WTC11 (cell line): ENCODE measurements around the gene SUPT5H. TPM values are rescaled to one million over a fixed set of nuclear protein-coding genes. Genes with fewer than 3 reads are reported as not detected.

Experiments used
- ATAC-seq: fragments of 200-7000 bp; cut with Tn5 transposase; 2 replicates; pipeline ENCODE4 v1.10.0; 2021; ENCODE audit warnings: mild to moderate bottlenecking, moderate library complexity
- CTCF ChIA-PET: fragments of 300-600 bp; sonication (Branson Sonifier 250); formaldehyde crosslinking; loops from one replicate; lab custom pipeline; 2021; ENCODE audit warnings: antibody characterized with exemption; lab: Charles Lee
- POLR2A ChIA-PET: fragments of 350-600 bp; sonication (Branson Sonifier 250); formaldehyde crosslinking; loops from one replicate; lab custom pipeline; 2021; ENCODE audit warnings: antibody characterized with exemption; lab: Charles Lee
- DNase-seq: peaks from one replicate; pipeline ENCODE4 v3.0.0; 2021; ENCODE audit warnings: low spot score
- H3K27ac Mint-ChIP-seq: 2 replicates; pipeline ENCODE4 v1.8.0; 2021; ENCODE audit warnings: mixed read lengths
- H3K27me3 Mint-ChIP-seq: 2 replicates; pipeline ENCODE4 v1.8.0; 2021; ENCODE audit warnings: low read depth, mild to moderate bottlenecking, moderate library complexity, mixed read lengths
- H3K36me3 Mint-ChIP-seq: 2 replicates; pipeline ENCODE4 v1.8.0; 2021; ENCODE audit warnings: mixed read lengths
- H3K4me1 Mint-ChIP-seq: 2 replicates; pipeline ENCODE4 v1.8.0; 2022; ENCODE audit warnings: mixed read lengths
- H3K4me3 Mint-ChIP-seq: 2 replicates; pipeline ENCODE4 v1.8.0; 2021; ENCODE audit warnings: mild to moderate bottlenecking, moderate library complexity, mixed read lengths
- H3K9me3 Mint-ChIP-seq: 2 replicates; pipeline ENCODE4 v1.8.0; 2021; ENCODE audit warnings: mixed read lengths
- ARID4B ChIP-seq: sonication (generic); formaldehyde crosslinking; IDR thresholded peaks from 2 replicates; pipeline ENCODE4 v1.8.0; 2023; ENCODE audit warnings: missing genetic modification reagents, mild to moderate bottlenecking, borderline replicate concordance
- CREB1 ChIP-seq: sonication (generic); formaldehyde crosslinking; IDR thresholded peaks from 2 replicates; pipeline ENCODE4 v1.8.0; 2023; ENCODE audit warnings: mild to moderate bottlenecking, missing genetic modification reagents
- CREM ChIP-seq: sonication (generic); formaldehyde crosslinking; IDR thresholded peaks from 2 replicates; pipeline ENCODE4 v1.8.1; 2022; ENCODE audit warnings: mild to moderate bottlenecking, missing genetic modification reagents, moderate library complexity
- CTCF ChIP-seq: fragments of 200-600 bp; IDR thresholded peaks from 2 replicates; pipeline ENCODE4 v1.8.0; 2022; ENCODE audit warnings: antibody characterized with exemption
- E2F5 ChIP-seq: sonication (generic); formaldehyde crosslinking; IDR thresholded peaks from 2 replicates; pipeline ENCODE4 v1.8.1; 2022; ENCODE audit warnings: mild to moderate bottlenecking, moderate library complexity, missing genetic modification reagents
- ETV6 ChIP-seq: sonication (generic); formaldehyde crosslinking; IDR thresholded peaks from 2 replicates; pipeline ENCODE4 v1.8.1; 2022; ENCODE audit warnings: mild to moderate bottlenecking, missing genetic modification reagents
- HMGA2 ChIP-seq: fragments of 250-450 bp; sonication (Bioruptor Pico); IDR thresholded peaks from 2 replicates; pipeline ENCODE4 v1.4.0; 2021; ENCODE audit warnings: mild to moderate bottlenecking, moderate library complexity
- HMGXB4 ChIP-seq: sonication (generic); formaldehyde crosslinking; IDR thresholded peaks from 2 replicates; pipeline ENCODE4 v1.8.1; 2023; ENCODE audit warnings: mild to moderate bottlenecking, moderate library complexity, missing genetic modification reagents
- MYBL2 ChIP-seq: sonication (generic); formaldehyde crosslinking; IDR thresholded peaks from 2 replicates; pipeline ENCODE4 v1.8.1; 2023; ENCODE audit warnings: mild to moderate bottlenecking, moderate library complexity, missing genetic modification reagents
- NFE2L1 ChIP-seq: sonication (generic); formaldehyde crosslinking; IDR thresholded peaks from 2 replicates; pipeline ENCODE4 v1.8.1; 2023; ENCODE audit warnings: missing genetic modification reagents
- SMAD3 ChIP-seq: sonication (generic); formaldehyde crosslinking; IDR thresholded peaks from 2 replicates; pipeline ENCODE4 v1.8.0; 2022; ENCODE audit warnings: missing genetic modification reagents, mild to moderate bottlenecking, borderline replicate concordance
- SMAD4 ChIP-seq: sonication (generic); formaldehyde crosslinking; IDR thresholded peaks from 2 replicates; pipeline ENCODE4 v1.8.0; 2022; ENCODE audit warnings: mild to moderate bottlenecking, missing genetic modification reagents
- SOX15 ChIP-seq: fragments of 250-450 bp; sonication (Bioruptor Pico); IDR thresholded peaks from 2 replicates; pipeline ENCODE4 v1.9.0; 2021; ENCODE audit warnings: mild to moderate bottlenecking
- SP1 ChIP-seq: sonication (generic); formaldehyde crosslinking; conservative IDR thresholded peaks from 2 replicates; pipeline ENCODE4 v1.8.1; 2022; ENCODE audit warnings: missing genetic modification reagents
- USF1 ChIP-seq: sonication (generic); formaldehyde crosslinking; IDR thresholded peaks from 2 replicates; pipeline ENCODE4 v1.8.0; 2022; ENCODE audit warnings: mild to moderate bottlenecking, missing genetic modification reagents
- USF2 ChIP-seq: sonication (generic); formaldehyde crosslinking; IDR thresholded peaks from 2 replicates; pipeline ENCODE4 v1.8.1; 2023; ENCODE audit warnings: mild to moderate bottlenecking, missing genetic modification reagents, moderate library complexity
- ZBTB43 ChIP-seq: sonication (generic); formaldehyde crosslinking; IDR thresholded peaks from 2 replicates; pipeline ENCODE4 v1.8.1; 2023; ENCODE audit warnings: mild to moderate bottlenecking, missing genetic modification reagents
- ZMAT4 ChIP-seq: fragments of 250-450 bp; sonication (Bioruptor Pico); IDR thresholded peaks from 2 replicates; pipeline ENCODE4 v1.9.0; 2021; ENCODE audit warnings: mild to moderate bottlenecking
- ZSCAN18 ChIP-seq: fragments of 250-450 bp; sonication (Bioruptor Pico); IDR thresholded peaks from 2 replicates; pipeline ENCODE4 v2.1.2; 2022; ENCODE audit warnings: mild to moderate bottlenecking, moderate library complexity
- total RNA-seq: library from RNA; stranded (reverse); gene quantifications from 3 replicates; pipeline ENCODE4 v1.2.3, GENCODE V29; 2021

SUPT5H gene
- total RNA-seq, 1 experiment from 2014 or later = 135 TPM

GRCh38 chr19:39412100-39412866, 33.1 kb upstream of the SUPT5H start, which contains the start of gene PLEKHG2 (continued):
- peak; percentile 30; the same call in 1 of the 2 replicates for TF ChIP-seq ARID4B (CRISPR knock-in tag)
- TF ChIP-seq USF2 = peak; percentile 89
- 0 out of 2 replicates have a peak, but pooled peaks have one; percentile 17 for TF ChIP-seq SMAD4 (CRISPR knock-in tag)
- TF ChIP-seq ZMAT4 (CRISPR knock-in tag) = no peak
- no peak for TF ChIP-seq ETV6 (CRISPR knock-in tag)
- 0 out of 2 replicates have a peak, but pooled peaks have one; percentile 64 for TF ChIP-seq CREM (CRISPR knock-in tag)
- TF ChIP-seq E2F5 = peak; percentile 82; the same call in 1 of the 2 replicates
- TF ChIP-seq HMGA2 (CRISPR knock-in tag) = peak; percentile 50; the same call in 1 of the 2 replicates
- peak; percentile 78 for TF ChIP-seq SP1
- peak; percentile 86 for TF ChIP-seq USF1 (CRISPR knock-in tag)
- 0 out of 2 replicates have a peak, but pooled peaks have one; percentile 22 for TF ChIP-seq CREB1
- TF ChIP-seq NFE2L1 (CRISPR knock-in tag) = no peak

GRCh38 chr19:39412867-39413271, 32.5 kb upstream of the SUPT5H start:
- DNase-seq = no peak
- Mint-ChIP-seq H3K9me3 (no peaks in the 10 kb centered on the region), H3K27ac (peak overlapping the region; percentile 65; the same call in 1 of the 2 replicates), H3K36me3 (peaks cover 11% of the 10 kb centered on the region), H3K4me3 (peak overlapping the region; percentile 99), H3K27me3 (no peaks in the 10 kb centered on the region), H3K4me1 (peaks cover 45% of the 10 kb centered on the region)
- ChIA-PET CTCF (interaction anchor here (0.9 to 2.3 kb wide), 9 partner anchors 11 to 119 kb away, joined by 3 to 43 read pairs (median 10); partner anchors contain the start of genes EID2B, MED29, PAF1 and RPS16), POLR2A (interaction anchor here (1.5 to 2.3 kb wide), 4 partner anchors 15 to 23 kb away, joined by 5 to 11 read pairs (median 8); partner anchors contain the start of genes MED29, PAF1 and RPS16)
- ATAC-seq = no peak; the same call in 1 of the 2 replicates
- TF ChIP-seq SMAD3 (CRISPR knock-in tag) (no peak), MYBL2 (CRISPR knock-in tag) (0 out of 2 replicates have a peak, but pooled peaks have one; percentile 47), CTCF (peak; percentile 89; the same call in 1 of the 2 replicates), HMGXB4 (CRISPR knock-in tag) (peak; percentile 25; the same call in 1 of the 2 replicates), ZSCAN18 (no peak), ZBTB43 (CRISPR knock-in tag) (0 out of 2 replicates have a peak, but pooled peaks have one; percentile 80), SOX15 (no peak)
